Stimulated activated CD4-positive, alpha-beta T cell treated with anti-CD3 and anti-CD28 coated beads, Interleukin-2, amount 100 ng/mL, for 48 hours (primary cell): ENCODE results near the gene TMEM235.

Source experiments
- DNase-seq, 2 donors: peaks; one replicate each; pipeline ENCODE4 v3.0.0-alpha.2; 2020

TMEM235 gene

GRCh38 chr17:78273813-78274212 is 42.4 kb downstream of the TMEM235 start:
- no peak for DNase-seq

GRCh38 chr17:78275355-78275754 is 43.9 kb downstream of the TMEM235 start:
- DNase-seq, result no peak

GRCh38 chr17:78276098-78276887 is 44.9 kb downstream of the TMEM235 start:
- DNase-seq, result no peak

GRCh38 chr17:78278139-78278741 is 46.8 kb downstream of the TMEM235 start:
- DNase-seq, result no peak

- no peak for DNase-seq
Measured at GRCh38 chr17:78279360-78279990, 48.0 kb downstream of the TMEM235 start.

GRCh38 chr17:78281249-78281845 is 49.9 kb downstream of the TMEM235 start:
- no peak for DNase-seq

GRCh38 chr17:78284146-78284545 is 52.7 kb downstream of the TMEM235 start:
- DNase-seq, result no peak

- DNase-seq, result no peak
Measured at GRCh38 chr17:78289004-78289403, 57.6 kb downstream of the TMEM235 start.

- peak; percentile 60 to 64 for DNase-seq
Measured at GRCh38 chr17:78289802-78290363, 58.5 kb downstream of the TMEM235 start.
